SK-N-DZ (cell line): ENCODE measurements around the gene WNT8B. TPM values are rescaled to one million over a fixed set of nuclear protein-coding genes. Genes with fewer than 3 reads are reported as not detected.

Experiments
- DNase-seq: peaks from one replicate; pipeline ENCODE4 v3.0.0-alpha.2; 2015; ENCODE audit warnings: low spot score
- polyA plus RNA-seq, 2 experiments: library from polyadenylated mRNA; depleted of rRNA; stranded (reverse); fragments of >200 nt; gene quantifications; 2 replicates each; pipeline ENCODE4 v1.2.3, GENCODE V29; 2014

Gene WNT8B
- polyA plus RNA-seq (2014; cell fraction: cytosol; rRNA removed), result 0.22 TPM in 1 of 2 replicates, not detected in the other
- 0.09 and 1.7 TPM in 2 replicates for polyA plus RNA-seq (2014; cell fraction: nucleus; rRNA removed)

GRCh38 chr10:100462709-100463108, at the start of gene WNT8B:
Gene WNT8B, plus strand, starts transcription at chr10:100463009. Its CDS starts 160 bp downstream, at chr10:100463169.
- DNase-seq, result no peak

GRCh38 chr10:100413173-100413572, 49.6 kb upstream of the WNT8B start:
- DNase-seq, result no peak

GRCh38 chr10:100419911-100420449, 42.8 kb upstream of the WNT8B start:
- DNase-seq, result no peak

- DNase-seq, result no peak
These were observed 35.4 kb upstream of the WNT8B start for GRCh38 chr10:100427374-100427773.

- peak; percentile 94 for DNase-seq
These were observed 29.3 kb upstream of the WNT8B start for GRCh38 chr10:100433253-100434240.

DNA sequence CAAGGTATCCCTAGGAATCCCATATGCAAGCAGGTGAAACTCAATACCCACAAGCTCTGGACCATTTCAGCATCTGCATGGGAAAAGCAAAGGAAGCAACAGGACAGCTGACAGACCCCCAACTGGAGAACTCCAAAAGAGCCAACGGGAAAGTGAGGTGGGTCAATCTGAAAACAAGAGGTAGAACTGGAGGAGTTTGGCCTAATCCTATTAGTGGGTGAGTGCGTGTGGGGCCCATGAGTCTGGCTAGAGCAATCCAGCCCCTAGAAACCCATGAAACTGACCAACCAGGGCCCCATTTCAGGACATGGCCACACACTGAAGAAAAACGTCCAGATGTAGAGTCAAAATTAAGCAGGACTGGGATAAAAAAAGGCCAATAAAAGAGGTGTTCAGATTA, 26.6 kb upstream of the WNT8B start:
- DNase-seq, result no peak

DNA sequence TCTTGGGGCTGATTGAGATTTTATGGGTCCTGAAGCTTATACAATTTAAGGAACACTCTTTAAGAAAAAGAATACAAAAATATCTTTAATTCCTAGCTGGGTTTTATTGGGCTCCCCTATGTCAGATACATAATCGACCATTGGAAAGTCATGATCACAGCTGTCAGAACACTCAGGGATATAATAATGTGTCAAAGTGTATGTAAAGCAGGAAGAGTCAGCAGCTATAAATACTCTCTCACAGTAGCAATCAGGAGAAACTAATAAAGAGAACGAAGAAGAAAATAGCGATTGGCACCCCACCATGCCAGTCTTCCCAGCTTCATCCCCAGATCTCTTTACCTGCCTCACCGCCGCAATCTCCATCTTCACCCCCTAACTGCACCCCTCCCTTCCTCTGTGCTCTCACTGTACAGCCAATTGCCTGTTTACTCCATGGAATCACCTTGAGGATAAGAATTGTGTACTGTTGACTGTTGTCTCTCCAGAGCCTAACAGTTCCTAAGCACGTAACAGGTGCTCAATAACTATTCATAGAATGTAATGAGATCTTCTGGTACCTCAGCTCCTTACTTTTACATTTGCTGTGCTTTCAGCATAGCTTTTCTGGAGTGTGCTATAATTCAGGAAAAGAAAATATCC, 24.0 kb upstream of the WNT8B start:
- DNase-seq, result no peak

- no peak for DNase-seq
These were observed 20.3 kb upstream of the WNT8B start for GRCh38 chr10:100442548-100442947.

GRCh38 chr10:100446130-100446761, 16.6 kb upstream of the WNT8B start:
- peak; percentile 56 for DNase-seq

DNA sequence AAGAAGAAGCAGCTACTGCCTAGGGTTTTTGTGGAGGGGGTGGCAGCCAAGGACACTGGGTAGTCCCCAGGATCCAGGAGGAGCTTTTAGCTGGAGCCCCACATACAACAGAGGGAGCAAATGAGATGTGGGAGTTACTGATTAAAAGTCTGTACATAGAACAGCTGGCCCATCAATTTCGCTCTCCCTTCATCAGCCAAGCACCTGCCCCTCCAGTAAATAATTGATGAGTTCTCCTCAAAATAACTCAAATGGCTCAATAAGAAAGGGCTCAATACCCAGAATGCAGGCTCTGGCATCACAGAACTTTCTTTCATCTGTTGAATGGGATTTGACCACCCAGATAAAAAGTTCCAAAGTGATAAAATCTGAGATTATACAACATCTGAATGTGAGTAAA, 15.1 kb upstream of the WNT8B start:
- no peak for DNase-seq

- DNase-seq, result no peak
These were observed 13.9 kb upstream of the WNT8B start for GRCh38 chr10:100448951-100449350.

GRCh38 chr10:100468322-100468721, 5.5 kb downstream of the WNT8B start:
- no peak for DNase-seq

GRCh38 chr10:100468978-100469377, 6.2 kb downstream of the WNT8B start:
- DNase-seq, result peak; percentile 16

GRCh38 chr10:100469756-100470155, 6.9 kb downstream of the WNT8B start:
- no peak for DNase-seq

DNA sequence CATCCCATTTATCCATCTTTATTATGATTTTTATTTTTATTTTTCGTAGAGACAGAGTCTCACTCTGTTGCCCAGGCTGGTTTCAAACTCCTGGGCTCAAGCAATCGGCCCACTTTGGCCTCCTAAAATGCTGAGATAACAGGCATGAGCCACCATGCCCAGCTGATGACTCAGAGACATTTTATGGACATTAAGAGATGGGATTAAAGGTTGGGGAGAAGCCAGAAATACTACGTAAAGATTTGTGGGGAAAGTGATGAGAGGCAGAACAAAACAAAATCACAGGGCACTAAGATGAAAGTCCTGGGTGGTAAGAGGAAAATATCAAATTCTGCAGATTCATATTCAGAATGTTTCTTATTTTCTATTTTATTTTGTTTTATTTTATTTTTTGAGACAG, 7.6 kb downstream of the WNT8B start:
- no peak for DNase-seq

- DNase-seq, result no peak
These were observed 15.2 kb downstream of the WNT8B start for GRCh38 chr10:100477970-100478369.

DNA sequence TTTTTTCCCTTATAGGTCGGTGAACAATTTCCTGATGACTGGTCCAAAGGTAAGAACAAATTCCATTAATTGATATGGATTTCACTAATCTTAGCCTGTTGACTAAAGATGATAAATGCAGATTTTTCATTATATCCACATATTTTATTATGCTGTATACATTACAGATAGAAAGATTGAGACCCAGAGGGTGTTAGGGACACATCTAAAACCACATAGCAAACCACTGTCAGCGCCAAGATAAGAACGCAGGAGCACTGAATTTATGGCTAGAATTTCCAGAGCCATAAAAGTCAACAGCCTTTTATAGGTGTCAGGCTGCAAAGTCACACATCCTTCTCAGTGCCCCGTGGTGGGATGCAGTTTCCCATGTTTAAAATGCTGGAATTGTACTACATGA, 16.2 kb downstream of the WNT8B start:
- DNase-seq, result no peak

- DNase-seq, result no peak
These were observed 17.2 kb downstream of the WNT8B start for GRCh38 chr10:100480002-100480401.

- DNase-seq, result peak; percentile 91
These were observed 18.8 kb downstream of the WNT8B start for GRCh38 chr10:100481462-100482081.

DNA sequence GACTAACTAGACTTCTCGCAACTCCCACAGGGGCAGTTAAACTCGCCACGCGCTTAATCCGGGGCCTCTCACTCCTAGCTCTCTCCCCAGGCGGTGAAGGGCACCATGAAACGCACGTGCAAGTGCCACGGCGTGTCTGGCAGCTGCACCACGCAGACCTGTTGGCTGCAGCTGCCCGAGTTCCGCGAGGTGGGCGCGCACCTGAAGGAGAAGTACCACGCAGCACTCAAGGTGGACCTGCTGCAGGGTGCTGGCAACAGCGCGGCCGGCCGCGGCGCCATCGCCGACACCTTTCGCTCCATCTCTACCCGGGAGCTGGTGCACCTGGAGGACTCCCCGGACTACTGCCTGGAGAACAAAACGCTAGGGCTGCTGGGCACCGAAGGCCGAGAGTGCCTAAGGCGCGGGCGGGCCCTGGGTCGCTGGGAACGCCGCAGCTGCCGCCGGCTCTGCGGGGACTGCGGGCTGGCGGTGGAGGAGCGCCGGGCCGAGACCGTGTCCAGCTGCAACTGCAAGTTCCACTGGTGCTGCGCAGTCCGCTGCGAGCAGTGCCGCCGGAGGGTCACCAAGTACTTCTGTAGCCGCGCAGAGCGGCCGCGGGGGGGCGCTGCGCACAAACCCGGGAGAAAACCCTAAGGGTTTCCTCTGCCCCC, 19.5 kb downstream of the WNT8B start:
- peak; percentile 79 for DNase-seq

DNA sequence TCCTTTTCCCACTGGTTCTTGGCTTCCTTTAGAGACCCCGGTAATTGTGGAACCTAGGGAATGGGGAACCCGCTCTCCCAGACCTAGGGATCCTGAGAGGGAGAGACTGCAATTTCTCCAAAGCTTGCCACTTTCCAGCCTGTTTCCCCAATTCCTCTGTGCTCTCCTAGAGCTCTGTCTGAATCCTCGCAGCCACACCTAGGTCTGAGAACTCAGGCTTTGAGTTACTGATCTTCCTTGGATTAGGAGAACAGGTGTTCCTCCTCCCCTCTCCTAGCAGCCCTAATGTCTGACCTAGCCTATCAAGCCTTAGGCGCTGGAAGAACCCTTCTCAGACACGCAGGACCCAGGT, 20.0 kb downstream of the WNT8B start:
- no peak for DNase-seq
